Nephron progenitor cell (in vitro differentiated cells): ENCODE measurements around the gene PDE6C.
A peak's percentile ranks its signal among the peaks of the same experiment; 100 is the strongest.

ENCODE experiments used
- DNase-seq: peaks from one replicate; pipeline ENCODE4 v3.0.0; 2021
- H3K27ac Mint-ChIP-seq: 2 replicates; pipeline ENCODE4 v1.8.0; 2021; ENCODE audit warnings: mild to moderate bottlenecking, moderate library complexity, mixed read lengths
- H3K27me3 Mint-ChIP-seq: 2 replicates; pipeline ENCODE4 v1.8.0; 2021; ENCODE audit warnings: mild to moderate bottlenecking, low read depth, mixed read lengths; ENCODE audit not compliant: poor library complexity
- H3K36me3 Mint-ChIP-seq: 2 replicates; pipeline ENCODE4 v1.8.0; 2021; ENCODE audit warnings: low read depth, mixed read lengths
- H3K4me1 Mint-ChIP-seq: 2 replicates; pipeline ENCODE4 v1.8.0; 2021; ENCODE audit warnings: mixed read lengths
- H3K4me3 Mint-ChIP-seq: 2 replicates; pipeline ENCODE4 v1.8.0; 2021; ENCODE audit warnings: mild to moderate bottlenecking, moderate library complexity, mixed read lengths
- H3K9me3 Mint-ChIP-seq: 2 replicates; pipeline ENCODE4 v1.8.0; 2021; ENCODE audit warnings: mild to moderate bottlenecking, moderate library complexity, mixed read lengths
- TF ChIP-seq, protein P1 (sequence below): fragments of 200-600 bp; sonication (generic); IDR thresholded peaks from 2 replicates; pipeline ENCODE4 v1.5.0; 2021; ENCODE audit warnings: antibody characterized with exemption

Gene PDE6C

DNA sequence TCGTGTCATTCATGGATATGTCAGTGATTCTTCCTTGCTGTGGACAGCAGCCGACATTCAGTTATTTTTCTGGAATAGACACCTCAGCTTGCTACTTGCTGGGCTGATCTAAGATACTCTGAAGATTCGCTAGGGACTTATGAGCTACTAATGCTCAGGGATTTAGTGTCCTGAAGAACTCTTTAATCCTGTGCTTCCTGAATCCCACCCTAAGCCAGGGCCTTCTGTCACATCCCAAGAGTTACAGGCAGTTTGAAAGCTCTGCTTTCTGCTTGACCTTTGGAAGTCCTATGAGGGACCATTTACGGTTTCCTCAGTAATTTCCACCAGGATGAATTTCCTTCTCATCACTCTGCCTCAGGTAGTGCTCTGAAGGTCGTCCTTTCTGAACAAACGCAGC lies at the start of gene PDE6C:
TSS of gene PDE6C (plus strand) at position 227 of the 400 bp plus-strand sequence. CDS start 189 bp downstream, outside the sequence.
- no peaks in the 10 kb centered on the region for H3K9me3 Mint-ChIP-seq
- peaks cover 20% of the 10 kb centered on the region for H3K27me3 Mint-ChIP-seq
- TF ChIP-seq, protein P1, sequence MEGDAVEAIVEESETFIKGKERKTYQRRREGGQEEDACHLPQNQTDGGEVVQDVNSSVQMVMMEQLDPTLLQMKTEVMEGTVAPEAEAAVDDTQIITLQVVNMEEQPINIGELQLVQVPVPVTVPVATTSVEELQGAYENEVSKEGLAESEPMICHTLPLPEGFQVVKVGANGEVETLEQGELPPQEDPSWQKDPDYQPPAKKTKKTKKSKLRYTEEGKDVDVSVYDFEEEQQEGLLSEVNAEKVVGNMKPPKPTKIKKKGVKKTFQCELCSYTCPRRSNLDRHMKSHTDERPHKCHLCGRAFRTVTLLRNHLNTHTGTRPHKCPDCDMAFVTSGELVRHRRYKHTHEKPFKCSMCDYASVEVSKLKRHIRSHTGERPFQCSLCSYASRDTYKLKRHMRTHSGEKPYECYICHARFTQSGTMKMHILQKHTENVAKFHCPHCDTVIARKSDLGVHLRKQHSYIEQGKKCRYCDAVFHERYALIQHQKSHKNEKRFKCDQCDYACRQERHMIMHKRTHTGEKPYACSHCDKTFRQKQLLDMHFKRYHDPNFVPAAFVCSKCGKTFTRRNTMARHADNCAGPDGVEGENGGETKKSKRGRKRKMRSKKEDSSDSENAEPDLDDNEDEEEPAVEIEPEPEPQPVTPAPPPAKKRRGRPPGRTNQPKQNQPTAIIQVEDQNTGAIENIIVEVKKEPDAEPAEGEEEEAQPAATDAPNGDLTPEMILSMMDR, result no peak
- peaks cover 5% of the 10 kb centered on the region for H3K4me1 Mint-ChIP-seq
- no peak for DNase-seq
- H3K4me3 Mint-ChIP-seq, result no peak within 1 kb of the TSS
- no peaks in the 10 kb centered on the region for H3K36me3 Mint-ChIP-seq
- H3K27ac Mint-ChIP-seq, result no peak within 1 kb of the TSS

DNA sequence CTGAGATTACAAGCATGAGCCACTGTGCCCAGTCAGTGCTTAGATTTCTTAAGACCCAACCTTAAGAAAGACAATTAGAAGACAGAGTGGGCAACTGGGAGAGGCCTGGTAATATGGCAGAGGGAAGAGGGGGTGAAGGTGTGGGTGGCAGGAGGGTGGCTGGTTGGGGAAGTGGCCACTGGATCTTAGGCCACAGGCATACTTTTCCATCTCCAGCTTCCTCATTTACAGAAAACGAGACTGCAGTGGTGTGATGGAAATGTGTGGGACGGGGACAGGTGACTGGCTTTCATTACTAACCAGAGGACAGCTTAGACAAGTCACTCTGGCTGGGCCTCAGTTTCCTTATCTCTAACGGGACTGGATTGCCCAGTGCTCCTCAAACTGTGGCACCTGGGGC lies 46.9 kb upstream of the PDE6C start:
- peaks cover 89% of the 10 kb centered on the region for H3K27me3 Mint-ChIP-seq
- no peak overlapping the region for H3K27ac Mint-ChIP-seq
- TF ChIP-seq, protein P1, result no peak
- H3K4me3 Mint-ChIP-seq, result no peak overlapping the region
- no peaks in the 10 kb centered on the region for H3K9me3 Mint-ChIP-seq
- no peak for DNase-seq
- H3K36me3 Mint-ChIP-seq, result no peaks in the 10 kb centered on the region
- peaks cover 19% of the 10 kb centered on the region for H3K4me1 Mint-ChIP-seq

DNA sequence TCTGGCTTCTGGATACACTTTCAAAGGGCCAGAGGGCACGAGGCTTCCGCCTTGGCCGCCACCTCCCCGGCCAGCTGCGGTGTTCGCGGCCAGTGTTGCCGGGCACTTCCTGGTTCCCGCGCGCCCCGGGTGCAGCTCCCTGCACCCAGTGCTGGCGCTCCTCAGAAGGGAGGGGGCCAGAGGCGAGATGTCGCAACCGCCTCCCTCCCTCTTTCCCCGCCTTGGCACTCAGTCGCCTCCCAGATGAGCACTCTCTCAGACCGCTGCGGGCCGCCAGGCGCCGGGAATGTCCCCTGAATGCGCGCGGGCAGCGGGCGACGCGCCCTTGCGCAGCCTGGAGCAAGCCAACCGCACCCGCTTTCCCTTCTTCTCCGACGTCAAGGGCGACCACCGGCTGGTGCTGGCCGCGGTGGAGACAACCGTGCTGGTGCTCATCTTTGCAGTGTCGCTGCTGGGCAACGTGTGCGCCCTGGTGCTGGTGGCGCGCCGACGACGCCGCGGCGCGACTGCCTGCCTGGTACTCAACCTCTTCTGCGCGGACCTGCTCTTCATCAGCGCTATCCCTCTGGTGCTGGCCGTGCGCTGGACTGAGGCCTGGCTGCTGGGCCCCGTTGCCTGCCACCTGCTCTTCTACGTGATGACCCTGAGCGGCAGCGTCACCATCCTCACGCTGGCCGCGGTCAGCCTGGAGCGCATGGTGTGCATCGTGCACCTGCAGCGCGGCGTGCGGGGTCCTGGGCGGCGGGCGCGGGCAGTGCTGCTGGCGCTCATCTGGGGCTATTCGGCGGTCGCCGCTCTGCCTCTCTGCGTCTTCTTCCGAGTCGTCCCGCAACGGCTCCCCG lies 45.7 kb upstream of the PDE6C start, which contains the start of gene FFAR4:
TSS of gene FFAR4 (plus strand) at position 231 of the 842 bp plus-strand sequence. CDS start at position 287, 56 bp downstream.
- TF ChIP-seq, protein P1, result no peak
- Mint-ChIP-seq H3K4me3 (peak within 1 kb of the TSS; percentile 83), H3K27ac (no peak within 1 kb of the TSS), H3K27me3 (peaks cover 95% of the 10 kb centered on the region), H3K36me3 (no peaks in the 10 kb centered on the region), H3K9me3 (no peaks in the 10 kb centered on the region), H3K4me1 (peaks cover 19% of the 10 kb centered on the region)
- DNase-seq, result peak; percentile 55

DNA sequence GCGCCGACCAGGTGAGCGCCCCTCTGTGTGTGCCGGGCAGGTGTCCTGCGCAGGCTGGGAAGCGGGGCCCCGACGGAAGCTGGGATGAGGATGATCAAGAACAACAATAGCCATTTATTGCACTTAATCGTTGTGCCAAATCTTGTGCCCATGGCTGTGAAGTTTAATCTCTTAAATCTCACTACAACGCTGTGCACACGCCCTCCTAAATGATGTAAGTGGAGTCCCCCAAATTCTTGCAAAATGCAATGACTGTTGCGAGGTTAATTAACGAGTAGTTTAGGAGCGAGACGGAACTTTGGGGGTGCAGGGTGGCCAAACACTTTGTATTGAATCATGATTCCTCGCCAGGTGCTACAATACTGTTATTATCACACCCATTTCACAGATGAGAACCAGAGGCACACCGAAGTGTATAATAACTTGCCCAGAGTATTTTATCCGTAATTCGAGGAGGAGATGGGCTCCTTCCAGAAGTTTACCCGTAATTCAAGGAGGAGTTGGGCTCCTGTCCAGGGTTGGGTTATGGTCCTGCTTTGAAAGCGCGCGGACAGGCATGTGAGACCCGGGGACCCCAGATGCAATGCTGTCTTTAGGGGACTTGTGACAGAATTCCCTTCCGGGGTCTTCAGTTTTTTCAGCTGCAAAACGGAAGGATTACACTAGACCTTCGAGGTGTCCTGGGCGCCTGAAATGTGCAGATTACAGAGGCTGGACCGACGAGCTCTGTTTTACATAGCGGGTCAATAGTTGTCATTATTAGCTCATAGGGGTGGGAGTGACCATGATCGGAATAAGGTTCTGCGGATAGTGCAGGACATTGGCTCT lies 44.8 kb upstream of the PDE6C start:
- Mint-ChIP-seq H3K36me3 (no peaks in the 10 kb centered on the region), H3K9me3 (no peaks in the 10 kb centered on the region), H3K4me1 (peaks cover 19% of the 10 kb centered on the region), H3K27me3 (peaks cover 95% of the 10 kb centered on the region), H3K4me3 (peak overlapping the region; percentile 83), H3K27ac (no peak overlapping the region)
- no peak for DNase-seq
- TF ChIP-seq, protein P1, result no peak

DNA sequence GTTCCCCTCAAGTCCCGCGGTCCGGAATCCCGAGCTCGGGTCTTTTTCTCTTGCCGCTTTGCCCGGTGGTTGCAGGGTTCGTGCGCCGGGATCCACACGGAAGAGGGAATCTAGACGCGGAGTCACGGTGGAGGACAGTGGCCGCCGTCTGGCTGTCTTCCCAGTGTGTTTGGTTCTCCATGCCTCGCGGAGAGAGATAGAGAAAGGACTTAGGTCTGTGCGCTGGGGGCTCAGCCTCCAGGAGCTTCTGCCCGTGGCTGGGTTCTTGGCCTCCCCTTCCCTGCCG lies 44.3 kb upstream of the PDE6C start:
- H3K9me3 Mint-ChIP-seq, result no peaks in the 10 kb centered on the region
- TF ChIP-seq, protein P1, result no peak
- no peak for DNase-seq
- peak overlapping the region; percentile 83 for H3K4me3 Mint-ChIP-seq
- peaks cover 97% of the 10 kb centered on the region for H3K27me3 Mint-ChIP-seq
- no peak overlapping the region for H3K27ac Mint-ChIP-seq
- peaks cover 20% of the 10 kb centered on the region for H3K4me1 Mint-ChIP-seq
- no peaks in the 10 kb centered on the region for H3K36me3 Mint-ChIP-seq
